AG10803 (cell line): ENCODE measurements around the gene CDY2A.
"Not testable (repeated sequence)": the region's sequence is repeated elsewhere in the genome, so short reads cannot be mapped to it uniquely, and the experiment has no call there.

Experiments
- DNase-seq: peaks from one replicate; pipeline ENCODE4 v3.0.0; 2010; ENCODE audit warnings: low read depth
- H3K4me3 ChIP-seq: 2 replicates; pipeline ENCODE4 v1.5.1; 2011; ENCODE audit warnings: mild to moderate bottlenecking, low read length, control low read depth

CDY2A gene, protein sequence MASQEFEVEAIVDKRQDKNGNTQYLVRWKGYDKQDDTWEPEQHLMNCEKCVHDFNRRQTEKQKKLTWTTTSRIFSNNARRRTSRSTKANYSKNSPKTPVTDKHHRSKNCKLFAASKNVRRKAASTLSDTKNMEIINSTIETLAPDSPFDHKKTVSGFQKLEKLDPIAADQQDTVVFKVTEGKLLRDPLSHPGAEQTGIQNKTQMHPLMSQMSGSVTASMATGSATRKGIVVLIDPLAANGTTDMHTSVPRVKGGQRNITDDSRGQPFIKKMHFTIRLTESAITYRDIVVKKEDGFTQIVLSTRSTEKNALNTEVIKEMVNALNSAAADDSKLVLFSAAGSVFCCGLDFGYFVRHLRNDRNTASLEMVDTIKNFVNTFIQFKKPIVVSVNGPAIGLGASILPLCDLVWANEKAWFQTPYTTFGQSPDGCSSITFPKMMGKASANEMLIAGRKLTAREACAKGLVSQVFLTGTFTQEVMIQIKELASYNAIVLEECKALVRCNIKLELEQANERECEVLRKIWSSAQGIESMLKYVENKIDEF

DNA sequence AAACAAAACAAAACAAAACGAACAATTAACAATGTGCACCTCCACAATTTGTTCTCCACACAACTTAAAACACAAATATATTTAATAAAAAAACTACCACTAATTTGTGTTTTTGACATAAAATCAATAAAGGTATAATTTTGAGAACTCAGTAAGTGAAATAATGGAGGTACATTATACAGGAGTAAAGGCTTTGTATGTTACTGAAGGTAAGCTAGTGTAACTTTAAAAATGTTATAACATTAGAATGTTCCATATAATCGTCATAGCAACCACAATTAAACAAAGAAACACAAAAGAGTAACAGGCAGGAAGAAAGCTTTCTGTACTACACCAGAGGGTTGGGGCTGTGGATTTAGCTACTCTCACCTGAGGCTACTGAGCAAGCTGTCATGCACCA lies at the start of gene CDY2A:
TSS of gene CDY2A (plus strand) at position 301 of the 400 bp plus-strand sequence. CDS start 328 bp downstream, outside the sequence.
- not testable (repeated sequence) for H3K4me3 ChIP-seq, DNase-seq

DNA sequence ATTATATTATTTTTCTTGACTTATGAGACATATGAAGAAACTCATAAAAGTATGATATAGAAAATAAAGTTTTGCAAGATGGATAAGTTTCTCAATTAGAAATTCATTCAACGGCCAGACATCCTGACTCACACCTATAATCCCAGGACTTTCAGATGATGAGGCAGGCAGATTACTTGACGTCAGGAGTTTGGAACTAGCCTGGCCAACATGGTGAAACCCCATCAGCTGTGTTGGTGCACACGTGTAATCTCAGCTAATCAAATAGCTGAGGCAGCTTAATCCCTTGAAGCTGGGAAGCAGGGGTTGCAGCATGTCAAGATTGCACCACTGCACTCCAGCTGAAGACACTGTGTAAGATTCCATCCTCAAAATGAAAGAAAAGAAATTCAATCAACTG lies 28.0 kb upstream of the CDY2A start:
- DNase-seq, H3K4me3 ChIP-seq: not testable (repeated sequence)

DNA sequence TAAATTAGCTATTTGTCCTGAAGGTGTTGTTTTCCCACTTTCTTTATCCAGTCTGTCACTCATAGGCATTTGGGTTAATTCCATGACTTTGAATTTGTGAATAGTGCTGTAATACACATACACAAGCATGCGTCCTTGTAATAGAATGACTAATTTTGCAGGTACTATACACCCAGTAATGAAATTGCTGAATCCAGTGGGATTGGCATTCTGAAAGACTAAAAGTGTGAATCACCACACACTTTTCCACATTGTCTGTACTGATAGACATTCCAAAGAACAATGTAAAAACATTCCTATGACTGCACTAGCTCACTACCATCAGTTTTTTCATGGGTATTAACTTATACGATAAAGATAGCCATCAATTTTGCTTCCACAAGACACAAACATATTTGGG lies 27.3 kb upstream of the CDY2A start:
- H3K4me3 ChIP-seq, DNase-seq: not testable (repeated sequence)

DNA sequence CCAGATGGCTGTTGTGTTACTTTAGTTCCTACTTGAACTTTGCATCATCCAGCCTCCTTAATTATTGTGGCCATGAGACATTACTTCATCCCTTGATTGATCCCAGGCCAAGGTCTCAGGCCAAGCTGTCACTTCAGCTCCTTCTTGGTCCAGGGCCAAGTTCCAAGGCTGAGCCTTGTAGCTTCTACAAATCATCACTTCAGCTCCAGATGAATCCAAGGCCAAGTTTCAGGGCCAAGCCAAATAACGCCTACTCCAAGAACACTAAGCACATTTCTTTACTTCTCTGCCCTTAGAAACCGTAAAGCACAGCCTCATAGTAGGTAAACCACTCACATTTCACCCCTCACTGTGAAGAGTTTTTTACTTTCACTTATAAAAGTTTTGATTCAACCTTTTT lies 1.7 kb upstream of the CDY2A start:
- not testable (repeated sequence) for H3K4me3 ChIP-seq, DNase-seq

DNA sequence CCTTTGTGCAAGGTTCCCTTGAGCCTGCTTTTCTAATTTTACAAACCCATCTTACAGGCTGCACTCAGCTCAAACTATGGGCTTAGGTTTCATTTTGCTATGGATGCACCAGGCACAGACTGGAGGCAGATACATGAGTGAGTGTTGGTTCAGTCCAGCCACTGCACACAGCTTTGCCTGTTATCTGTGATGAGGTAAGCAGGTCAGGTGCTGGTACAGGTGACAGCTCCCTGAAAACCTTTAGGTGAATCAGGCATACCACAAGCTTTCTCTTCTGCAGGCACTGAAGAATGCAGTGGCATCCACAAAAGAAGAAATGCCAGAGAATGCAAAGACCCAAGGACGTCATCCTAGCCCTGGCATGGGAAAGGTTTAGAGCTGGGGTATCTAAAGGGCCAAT lies 3.3 kb downstream of the CDY2A start:
- H3K4me3 ChIP-seq, DNase-seq: not testable (repeated sequence)

DNA sequence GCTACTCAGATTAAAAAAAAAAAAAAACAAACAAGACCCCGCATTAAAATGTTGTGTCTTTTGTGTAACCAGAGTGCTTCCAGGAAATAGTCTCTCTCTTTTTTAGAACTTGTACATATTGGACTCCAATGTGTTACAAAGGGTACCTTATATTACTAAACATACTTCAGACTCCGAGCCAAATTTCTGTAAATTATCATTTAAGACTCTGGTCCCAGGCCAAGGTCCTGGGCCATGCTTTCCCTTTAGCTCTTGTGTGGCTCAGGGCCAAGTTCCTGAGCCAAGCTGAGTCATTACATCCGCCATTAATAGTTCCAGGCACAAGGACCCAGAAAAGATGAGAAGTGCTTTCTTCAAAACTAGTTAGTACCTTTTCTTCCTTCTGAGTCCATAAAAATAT lies 4.6 kb downstream of the CDY2A start:
- DNase-seq, H3K4me3 ChIP-seq: not testable (repeated sequence)

DNA sequence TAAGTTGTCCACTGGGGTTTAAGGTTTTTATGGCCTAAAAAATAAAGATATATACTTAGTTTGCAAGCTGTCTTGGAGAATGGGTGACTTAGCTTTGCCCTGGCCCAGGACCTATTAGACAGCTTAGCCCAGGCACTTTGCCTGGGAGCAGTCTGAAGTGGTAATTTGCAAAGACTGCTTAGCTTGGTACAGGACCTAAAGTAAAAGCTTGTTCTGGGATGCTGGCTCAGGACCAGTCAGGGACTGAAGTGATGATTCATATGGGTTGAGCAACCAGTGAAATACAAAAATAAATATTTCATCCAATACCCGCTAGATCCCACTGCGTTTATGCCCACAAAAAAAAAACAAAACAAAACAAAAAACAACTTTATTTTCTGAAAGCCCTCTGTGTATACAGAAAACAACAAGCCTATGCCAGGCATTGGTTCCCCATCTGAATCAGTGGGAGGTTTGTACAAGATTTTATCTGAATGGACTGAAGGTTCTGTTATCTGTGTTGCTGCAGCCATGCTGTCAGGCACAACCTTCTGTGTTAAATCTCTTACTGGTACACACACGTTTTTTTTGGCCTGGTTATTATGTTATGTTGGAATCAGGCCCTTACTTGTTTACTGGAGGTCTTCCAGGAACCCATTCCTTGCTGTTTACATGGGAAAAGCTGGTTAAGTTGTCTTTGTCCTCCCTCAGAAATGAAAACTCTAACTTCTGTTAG lies 8.7 kb downstream of the CDY2A start:
- not testable (repeated sequence) for H3K4me3 ChIP-seq, DNase-seq

DNA sequence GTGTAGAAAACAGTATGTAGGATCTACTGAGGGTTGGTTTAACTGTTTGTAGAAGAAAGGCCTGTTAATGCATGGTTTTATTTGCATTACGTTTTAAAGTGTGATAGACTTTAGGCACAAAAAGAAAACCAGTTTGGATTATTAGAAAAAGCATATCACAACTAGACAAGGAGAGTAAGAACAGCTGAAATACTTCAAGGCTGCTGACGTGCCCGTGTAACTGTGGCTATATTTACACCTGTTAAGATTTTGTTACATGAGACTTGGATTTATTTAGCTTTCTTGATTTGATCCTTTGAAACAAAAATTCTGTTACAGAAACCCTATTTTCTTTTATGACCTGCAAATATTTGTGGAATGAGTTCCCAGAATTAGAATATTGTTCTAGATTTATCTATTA lies 9.3 kb downstream of the CDY2A start:
- H3K4me3 ChIP-seq, DNase-seq: not testable (repeated sequence)

DNA sequence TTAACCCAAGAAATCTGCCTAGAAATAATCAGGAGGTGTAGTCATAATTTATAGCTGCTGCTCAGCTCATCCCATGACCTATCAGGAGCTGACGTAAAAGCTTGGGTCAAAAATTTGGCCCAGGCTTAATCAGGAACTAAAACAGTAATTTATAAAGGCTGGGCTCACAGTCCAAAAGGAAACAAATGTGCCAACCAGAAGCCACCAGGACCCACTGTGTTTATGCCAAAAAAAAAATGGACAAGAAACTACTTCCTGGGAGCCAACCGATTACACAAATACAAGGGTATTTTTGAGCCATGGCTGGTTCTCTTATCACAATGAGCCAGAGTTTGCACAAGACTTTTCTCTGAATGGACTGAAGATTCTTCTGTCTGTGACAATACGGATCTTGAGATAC lies 19.4 kb downstream of the CDY2A start:
- DNase-seq, H3K4me3 ChIP-seq: not testable (repeated sequence)

DNA sequence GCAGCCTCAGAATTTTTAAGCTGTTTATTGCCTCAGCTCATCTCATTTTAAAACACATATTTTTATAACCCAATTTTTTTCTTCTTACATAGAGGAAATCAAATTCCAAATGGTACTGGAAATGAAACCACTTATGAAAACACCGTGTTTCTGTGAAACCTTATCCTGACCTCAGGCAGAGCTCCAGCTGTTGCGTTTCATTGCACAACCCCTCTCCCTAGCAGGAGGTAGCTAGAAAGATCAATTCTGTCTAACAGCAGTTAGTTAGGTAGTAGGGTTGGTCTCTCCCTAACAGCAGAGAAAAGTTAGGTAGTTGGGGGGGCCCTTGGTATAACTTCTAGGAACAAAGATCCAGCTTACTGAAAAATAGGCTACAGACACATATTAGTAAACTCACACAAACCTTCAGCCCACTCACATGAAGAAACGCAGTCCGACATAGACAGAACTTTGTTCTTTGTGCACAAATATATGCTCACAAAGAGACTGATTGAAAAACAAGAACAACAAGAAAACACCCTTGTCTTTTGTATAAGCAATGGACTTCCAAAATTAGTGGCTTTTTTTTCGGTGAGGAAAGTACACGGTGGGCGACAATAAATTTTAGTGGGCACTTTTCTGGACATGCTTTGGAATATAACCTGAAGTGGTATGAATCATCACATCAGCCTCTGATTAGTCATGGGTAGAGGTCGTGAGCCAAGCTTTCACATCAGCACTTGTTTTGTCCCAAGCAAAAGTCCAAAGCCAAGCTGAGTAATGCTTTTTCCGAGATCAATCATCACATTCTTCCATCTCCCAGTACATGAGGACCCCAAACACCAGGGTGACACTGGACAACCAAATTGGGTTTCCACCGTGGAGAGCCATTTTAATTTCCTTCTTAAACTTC lies 22.8 kb downstream of the CDY2A start:
- H3K4me3 ChIP-seq, DNase-seq: not testable (repeated sequence)

DNA sequence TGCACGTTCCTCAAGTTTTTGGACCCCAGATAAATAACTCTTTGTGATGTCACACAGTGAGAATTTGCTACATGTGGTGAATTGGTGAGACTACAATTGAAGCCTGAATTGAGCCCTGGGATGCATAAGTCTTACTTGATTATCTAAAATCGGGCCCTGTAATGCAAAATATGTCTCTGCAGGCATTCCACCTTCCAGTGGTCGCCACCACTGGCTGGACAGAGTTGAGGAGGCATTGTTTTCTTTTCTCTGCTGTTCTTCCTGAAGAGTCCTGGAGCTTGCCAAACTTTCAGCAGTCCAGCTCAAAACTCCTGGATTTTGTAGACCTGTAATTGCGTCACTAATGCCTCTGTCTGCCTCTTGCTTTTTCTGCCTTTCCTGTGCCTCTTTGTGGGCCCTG lies 23.5 kb downstream of the CDY2A start:
- not testable (repeated sequence) for H3K4me3 ChIP-seq, DNase-seq

DNA sequence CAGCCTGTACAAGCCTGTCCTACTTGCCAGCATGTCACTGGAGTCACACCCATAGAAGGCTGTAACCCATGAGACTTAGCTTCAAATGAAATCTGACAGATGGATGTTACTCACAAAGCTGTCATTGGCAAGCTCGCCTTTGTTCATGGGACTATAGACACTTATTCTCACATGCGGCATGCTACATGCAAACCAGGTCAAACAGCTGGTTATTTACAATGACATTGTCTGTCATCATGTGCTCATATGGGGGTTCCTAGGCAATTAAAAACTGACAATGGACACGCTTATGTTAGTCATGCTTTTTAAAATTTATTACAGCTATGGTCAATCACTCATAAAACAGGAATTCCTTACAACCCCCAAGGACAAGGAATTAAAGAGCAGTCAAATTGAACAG lies 30.9 kb downstream of the CDY2A start:
- DNase-seq, result not testable (repeated sequence)

DNA sequence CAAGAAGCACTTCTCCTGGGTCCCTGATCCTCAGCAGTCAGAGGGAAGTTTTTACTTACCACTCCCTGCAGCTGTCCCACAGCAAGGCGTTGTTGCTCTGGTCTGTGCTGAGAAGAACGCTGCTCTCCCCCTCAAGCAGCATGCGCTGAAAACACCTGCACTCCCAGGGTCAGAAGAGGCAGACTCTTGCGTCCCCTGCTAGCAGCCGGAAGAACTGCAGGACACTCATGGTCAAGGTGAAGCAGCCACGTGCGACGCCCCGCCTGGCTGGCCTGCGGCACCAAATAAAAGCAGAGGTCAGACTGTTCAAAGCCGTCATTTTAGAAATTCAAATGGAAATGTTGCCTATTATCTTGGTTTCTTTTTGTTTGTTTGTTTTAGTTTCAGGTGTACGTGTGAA lies 47.9 kb downstream of the CDY2A start:
- not testable (repeated sequence) for DNase-seq

More for the DNA sequence above, 30.9 kb downstream of the CDY2A start:
- H3K4me3 ChIP-seq, result not testable (repeated sequence)

More for the DNA sequence above, 47.9 kb downstream of the CDY2A start:
- H3K4me3 ChIP-seq, result not testable (repeated sequence)
